Stimulated activated naive B cell treated with anti-CD40 and anti-IgM and Interleukin-4, amounts not matched to agents 10 μg/mL and 1 μg/mL and 100 μg/mL, for 72 hours (primary cell): ENCODE measurements around the gene MAP3K10.

Experiments used
- ATAC-seq, 2 donors: fragments of 150-1000 bp; cut with Tn5 transposase; replicated peaks; 2 replicates each; pipeline ENCODE4 v1.10.0; 2021; ENCODE audit warnings: moderate library complexity in 1 of 2
- DNase-seq: peaks from one replicate; pipeline ENCODE4 v3.0.0; 2021
- H3K27ac Mint-ChIP-seq: one replicate; pipeline ENCODE4 v1.8.0; 2022; ENCODE audit warnings: mild to moderate bottlenecking, mixed read lengths
- H3K27me3 Mint-ChIP-seq, 2 donors: one replicate each; pipeline ENCODE4 v1.8.0; 2022; ENCODE audit warnings: mixed read lengths in 2 of 2
- H3K36me3 Mint-ChIP-seq, 2 donors: one replicate each; pipeline ENCODE4 v1.8.0; 2022; ENCODE audit warnings: mixed read lengths in 2 of 2, mild to moderate bottlenecking in 1 of 2
- H3K4me1 Mint-ChIP-seq, 2 donors: one replicate each; pipeline ENCODE4 v1.8.0; 2022; ENCODE audit warnings: mixed read lengths in 2 of 2, mild to moderate bottlenecking in 1 of 2
- H3K4me3 Mint-ChIP-seq, 2 donors: one replicate each; pipeline ENCODE4 v1.8.0; 2022; ENCODE audit warnings: mild to moderate bottlenecking in 2 of 2, mixed read lengths in 2 of 2, moderate library complexity in 1 of 2
- H3K9me3 Mint-ChIP-seq, 2 donors: one replicate each; pipeline ENCODE4 v1.8.0; 2022; ENCODE audit warnings: mixed read lengths in 2 of 2, mild to moderate bottlenecking in 1 of 2

MAP3K10 gene

GRCh38 chr19:40239415-40240226, 48.4 kb downstream of the MAP3K10 start:
- no peaks in the 10 kb centered on the region for H3K27me3 Mint-ChIP-seq
- peak overlapping the region; percentile 49 for H3K27ac Mint-ChIP-seq
- ATAC-seq (no peak), DNase-seq (no peak)
- peaks cover 49 to 52% of the 10 kb centered on the region in 2 donors for H3K36me3 Mint-ChIP-seq
- no peak overlapping the region for H3K4me3 Mint-ChIP-seq
- no peaks in the 10 kb centered on the region for H3K9me3 Mint-ChIP-seq
- H3K4me1 Mint-ChIP-seq, result peaks cover 0 to 1% of the 10 kb centered on the region in 2 donors

DNA sequence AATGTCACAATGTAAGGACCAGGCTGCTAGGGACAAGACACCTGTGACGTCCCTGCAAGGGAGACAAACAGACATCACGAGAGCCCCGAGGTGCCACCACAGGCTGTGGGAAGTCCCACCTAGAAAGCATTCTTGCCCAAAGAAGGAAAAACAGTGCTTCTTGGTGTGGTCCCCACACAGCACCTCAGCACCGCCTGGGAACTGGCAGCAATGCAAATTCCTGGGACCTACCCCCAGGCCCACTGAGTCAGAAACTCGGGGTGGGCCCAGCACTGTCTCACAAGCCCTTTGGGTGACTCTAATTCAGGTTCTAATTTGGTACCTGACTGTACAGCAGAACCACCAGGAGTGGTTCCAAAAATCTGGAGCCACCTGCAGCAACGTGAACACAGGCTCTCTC, 49.1 kb downstream of the MAP3K10 start:
- no peaks in the 10 kb centered on the region for H3K27me3 Mint-ChIP-seq
- H3K9me3 Mint-ChIP-seq, result no peaks in the 10 kb centered on the region
- no peak overlapping the region for H3K27ac Mint-ChIP-seq
- H3K36me3 Mint-ChIP-seq, result peaks cover 48 to 50% of the 10 kb centered on the region in 2 donors
- no peak overlapping the region for H3K4me3 Mint-ChIP-seq
- no peak for DNase-seq
- no peak for ATAC-seq
- H3K4me1 Mint-ChIP-seq, result peaks cover 0 to 4% of the 10 kb centered on the region in 2 donors

GRCh38 chr19:40241125-40241808, 50.0 kb downstream of the MAP3K10 start:
- Mint-ChIP-seq H3K27ac (peak overlapping the region; percentile 44), H3K4me3 (no peak overlapping the region), H3K4me1 (peaks cover 2 to 4% of the 10 kb centered on the region in 2 donors), H3K36me3 (peaks cover 46 to 49% of the 10 kb centered on the region in 2 donors), H3K27me3 (no peaks in the 10 kb centered on the region), H3K9me3 (no peaks in the 10 kb centered on the region)
- ATAC-seq (no peak), DNase-seq (no peak)

- H3K27ac Mint-ChIP-seq, result no peak overlapping the region
- peaks cover 40 to 46% of the 10 kb centered on the region in 2 donors for H3K36me3 Mint-ChIP-seq
Measured at GRCh38 chr19:40241809-40242384, 50.7 kb downstream of the MAP3K10 start.

GRCh38 chr19:40242480-40242879, 51.3 kb downstream of the MAP3K10 start:
- no peaks in the 10 kb centered on the region for H3K27me3 Mint-ChIP-seq
- peaks cover 35 to 44% of the 10 kb centered on the region in 2 donors for H3K36me3 Mint-ChIP-seq
- H3K4me1 Mint-ChIP-seq, result peaks cover 4 to 5% of the 10 kb centered on the region in 2 donors
- H3K4me3 Mint-ChIP-seq, result no peak overlapping the region
- ATAC-seq (no peak), DNase-seq (no peak)
- no peak overlapping the region for H3K27ac Mint-ChIP-seq
- no peaks in the 10 kb centered on the region for H3K9me3 Mint-ChIP-seq

More at GRCh38 chr19:40241809-40242384, 50.7 kb downstream of the MAP3K10 start:
- Mint-ChIP-seq H3K27me3 (no peaks in the 10 kb centered on the region), H3K9me3 (no peaks in the 10 kb centered on the region), H3K4me1 (peaks cover 4% of the 10 kb centered on the region in 2 donors), H3K4me3 (no peak overlapping the region)
- ATAC-seq, result no peak
- no peak for DNase-seq

DNA sequence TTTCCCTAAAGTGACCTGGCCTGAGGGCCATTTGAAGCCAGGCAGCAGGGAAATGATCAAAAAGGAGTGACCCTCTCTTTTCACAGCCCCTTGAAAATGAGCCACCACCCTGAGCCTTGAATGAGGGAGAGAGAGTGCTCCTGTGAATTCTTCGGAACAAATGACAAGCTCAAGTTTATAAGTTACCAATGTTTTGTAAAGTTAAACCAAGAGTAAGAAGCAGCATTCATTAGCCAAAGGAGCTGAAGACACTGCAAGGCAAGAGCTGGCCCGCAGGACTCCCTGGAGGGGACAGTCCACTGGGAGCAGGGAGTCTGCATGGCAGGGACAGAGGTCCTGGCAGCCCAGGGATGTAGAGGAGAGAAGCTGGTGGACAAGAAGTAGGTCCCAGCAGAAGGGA, 52.0 kb downstream of the MAP3K10 start:
- Mint-ChIP-seq H3K27me3 (no peaks in the 10 kb centered on the region), H3K4me1 (peaks cover 6 to 11% of the 10 kb centered on the region in 2 donors), H3K36me3 (peaks cover 33 to 45% of the 10 kb centered on the region in 2 donors), H3K27ac (no peak overlapping the region), H3K4me3 (no peak overlapping the region), H3K9me3 (no peaks in the 10 kb centered on the region)
- ATAC-seq, result no peak
- DNase-seq, result no peak

DNA sequence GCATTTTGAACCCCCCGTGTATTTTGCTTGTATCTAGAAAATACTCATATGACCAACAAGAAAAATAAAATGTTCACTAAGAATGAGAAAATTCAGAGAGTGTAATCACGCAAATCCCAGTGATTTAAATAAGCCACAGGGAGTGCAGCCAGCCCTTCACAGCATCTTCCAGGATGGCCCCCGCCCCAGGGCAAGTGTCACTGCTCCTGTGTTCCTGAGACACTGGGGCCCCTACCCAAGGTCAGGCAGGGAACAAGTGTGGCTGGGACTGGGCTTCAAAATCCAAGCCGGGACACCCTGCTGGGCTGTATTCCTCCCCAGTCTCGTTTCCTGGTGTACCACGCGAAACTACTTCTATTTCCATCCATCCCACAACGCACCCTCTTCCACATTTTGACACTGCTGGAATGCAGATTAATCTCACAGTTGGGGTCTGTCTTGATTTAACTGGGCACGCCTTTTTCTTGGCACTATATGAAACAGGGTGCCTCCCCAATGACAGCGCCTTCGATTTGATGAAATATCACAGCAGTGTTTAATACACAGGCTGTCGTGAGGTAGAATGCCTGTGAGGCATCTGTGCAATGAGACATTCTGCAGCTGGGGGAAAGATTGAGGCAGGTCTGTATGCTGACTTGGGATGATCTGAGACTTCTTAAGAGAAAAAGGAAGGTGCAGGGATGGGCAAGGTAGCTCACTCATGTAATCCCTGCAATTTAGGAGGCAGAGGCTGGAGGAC, 53.5 kb downstream of the MAP3K10 start:
- ATAC-seq (no peak), DNase-seq (no peak)
- Mint-ChIP-seq H3K27ac (no peak overlapping the region), H3K27me3 (no peaks in the 10 kb centered on the region), H3K36me3 (peaks cover 31 to 48% of the 10 kb centered on the region in 2 donors), H3K4me1 (peaks cover 11 to 16% of the 10 kb centered on the region in 2 donors), H3K9me3 (no peaks in the 10 kb centered on the region), H3K4me3 (no peak overlapping the region)

- no peak for DNase-seq
- no peaks in the 10 kb centered on the region for H3K27me3 Mint-ChIP-seq
- no peak overlapping the region for H3K27ac Mint-ChIP-seq
- H3K36me3 Mint-ChIP-seq, result peaks cover 34 to 54% of the 10 kb centered on the region in 2 donors
- ATAC-seq, result no peak
- no peaks in the 10 kb centered on the region for H3K9me3 Mint-ChIP-seq
- peaks cover 11 to 16% of the 10 kb centered on the region in 2 donors for H3K4me1 Mint-ChIP-seq
- H3K4me3 Mint-ChIP-seq, result no peak overlapping the region
Measured at GRCh38 chr19:40245506-40246128, 54.4 kb downstream of the MAP3K10 start.

- Mint-ChIP-seq H3K36me3 (peaks cover 34 to 49% of the 10 kb centered on the region in 2 donors), H3K27me3 (no peaks in the 10 kb centered on the region), H3K4me1 (peaks cover 11 to 16% of the 10 kb centered on the region in 2 donors), H3K4me3 (no peak overlapping the region), H3K27ac (peak overlapping the region; percentile 63), H3K9me3 (no peaks in the 10 kb centered on the region)
- DNase-seq (no peak), ATAC-seq (no peak)
Measured at GRCh38 chr19:40246292-40247073, 55.3 kb downstream of the MAP3K10 start.

- peaks cover 33 to 48% of the 10 kb centered on the region in 2 donors for H3K36me3 Mint-ChIP-seq
- no peak overlapping the region for H3K4me3 Mint-ChIP-seq
Measured at GRCh38 chr19:40247178-40247577, 56.0 kb downstream of the MAP3K10 start.

DNA sequence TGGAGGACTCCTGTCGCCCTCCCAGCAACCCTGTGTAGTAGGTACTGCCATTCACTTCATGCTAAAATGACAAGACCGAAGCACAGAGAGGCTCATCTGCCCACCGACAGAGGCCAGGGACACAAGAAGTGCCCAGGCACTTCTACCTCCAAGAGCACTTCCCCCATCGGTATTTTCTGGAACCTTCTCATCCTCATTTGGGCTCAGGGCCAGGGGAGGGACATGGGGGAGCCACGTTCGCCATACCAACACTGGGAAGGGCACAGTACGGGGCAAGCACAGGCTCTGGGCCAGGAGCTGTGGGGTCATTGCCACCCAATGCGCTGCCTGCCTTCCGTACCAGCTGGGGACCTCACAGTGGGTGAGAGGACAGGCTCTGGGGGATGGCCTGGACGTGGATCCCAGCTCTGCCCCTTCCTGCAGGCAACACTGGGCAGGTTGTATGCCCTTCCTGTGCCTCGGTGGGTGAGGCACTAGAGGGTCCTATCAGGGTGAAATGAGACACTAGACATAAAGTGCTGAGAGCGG, 56.6 kb downstream of the MAP3K10 start:
- H3K4me3 Mint-ChIP-seq, result no peak overlapping the region
- no peak for ATAC-seq
- no peak for DNase-seq
- H3K4me1 Mint-ChIP-seq, result peaks cover 12 to 16% of the 10 kb centered on the region in 2 donors
- peak overlapping the region; percentile 37 for H3K27ac Mint-ChIP-seq
- H3K27me3 Mint-ChIP-seq, result no peaks in the 10 kb centered on the region
- H3K36me3 Mint-ChIP-seq, result peaks cover 30 to 54% of the 10 kb centered on the region in 2 donors
- no peaks in the 10 kb centered on the region for H3K9me3 Mint-ChIP-seq

More at GRCh38 chr19:40247178-40247577, 56.0 kb downstream of the MAP3K10 start:
- ATAC-seq (no peak), DNase-seq (no peak)
- H3K27me3 Mint-ChIP-seq, result no peaks in the 10 kb centered on the region
- H3K27ac Mint-ChIP-seq, result no peak overlapping the region
- peaks cover 10 to 16% of the 10 kb centered on the region in 2 donors for H3K4me1 Mint-ChIP-seq
- H3K9me3 Mint-ChIP-seq, result no peaks in the 10 kb centered on the region

DNA sequence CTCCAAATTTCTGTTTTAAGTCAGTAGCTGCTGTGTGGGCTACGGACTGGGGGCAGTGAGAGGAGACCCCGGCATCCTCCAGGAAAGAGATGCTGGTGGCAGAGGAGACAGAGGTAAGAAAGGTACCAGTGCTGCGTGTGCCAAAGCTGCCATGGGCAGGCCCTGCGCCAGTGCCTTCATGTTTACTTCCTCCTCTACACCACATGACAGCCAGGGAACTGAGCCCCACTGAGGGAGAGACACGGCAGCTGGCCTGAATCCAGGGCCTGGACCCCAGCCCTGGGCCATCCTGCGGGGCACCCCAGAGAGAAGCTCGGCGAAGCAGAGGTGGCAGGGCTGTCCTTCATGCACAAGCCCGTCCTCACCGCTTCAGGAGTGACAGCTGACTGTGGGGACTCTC, 58.0 kb downstream of the MAP3K10 start:
- Mint-ChIP-seq H3K27me3 (no peaks in the 10 kb centered on the region), H3K27ac (no peak overlapping the region), H3K36me3 (peaks cover 34 to 58% of the 10 kb centered on the region in 2 donors), H3K9me3 (no peaks in the 10 kb centered on the region), H3K4me1 (peaks cover 12 to 16% of the 10 kb centered on the region in 2 donors), H3K4me3 (no peak overlapping the region)
- no peak for DNase-seq
- ATAC-seq, result no peak

- no peaks in the 10 kb centered on the region for H3K27me3 Mint-ChIP-seq
- no peak overlapping the region for H3K27ac Mint-ChIP-seq
- ATAC-seq, result no peak
- H3K4me3 Mint-ChIP-seq, result no peak overlapping the region
- H3K9me3 Mint-ChIP-seq, result no peaks in the 10 kb centered on the region
- peaks cover 12 to 16% of the 10 kb centered on the region in 2 donors for H3K4me1 Mint-ChIP-seq
- DNase-seq, result no peak
- H3K36me3 Mint-ChIP-seq, result peaks cover 31 to 55% of the 10 kb centered on the region in 2 donors
Measured at GRCh38 chr19:40249781-40250180, 58.6 kb downstream of the MAP3K10 start.
